Measurements from ENCODE around the gene PCSK5.
"Not testable (repeated sequence)": the region's sequence is repeated elsewhere in the genome, so short reads cannot be mapped to it uniquely, and the experiment has no call there.

The PCSK5 gene

DNA sequence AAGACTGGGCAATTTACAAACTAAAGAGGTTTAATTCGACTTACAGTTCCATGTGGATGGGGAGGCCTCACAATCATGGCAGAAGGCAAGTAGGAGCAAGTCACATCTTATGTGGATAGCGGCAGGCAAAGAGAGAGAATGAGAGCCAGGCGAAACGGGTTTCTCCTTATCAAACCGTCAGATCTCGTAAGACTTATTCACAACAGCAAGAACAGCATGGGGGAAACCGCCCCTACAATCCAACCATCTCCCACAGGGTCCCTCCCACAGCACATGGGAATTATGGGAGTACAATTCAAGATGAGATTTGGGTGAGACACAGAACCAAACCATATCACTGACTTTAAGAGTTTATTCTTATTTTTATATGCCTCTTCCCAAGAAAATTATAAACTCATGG, 443.5 kb downstream of the PCSK5 start:
- no peak for DNase-seq

DNA sequence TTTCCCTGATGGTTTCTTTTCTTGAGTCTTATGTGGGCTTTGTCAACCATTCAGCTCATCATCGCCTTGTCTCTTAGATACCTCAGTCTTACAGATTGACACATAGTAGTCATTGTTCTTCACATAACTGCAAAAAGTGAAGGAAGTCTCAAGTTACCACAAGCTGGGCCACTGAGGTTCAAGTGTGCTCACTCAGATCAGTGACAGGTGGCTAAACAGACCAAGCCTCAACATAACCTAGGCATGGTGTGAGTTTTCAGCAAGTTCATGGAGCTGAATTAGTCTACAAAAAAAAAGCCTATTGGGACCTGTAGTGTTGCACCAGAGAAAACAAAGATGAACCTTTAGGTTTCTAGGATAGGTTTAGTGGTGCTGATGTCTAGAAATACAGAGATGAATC, 445.6 kb downstream of the PCSK5 start:
- DNase-seq: no peak

DNA sequence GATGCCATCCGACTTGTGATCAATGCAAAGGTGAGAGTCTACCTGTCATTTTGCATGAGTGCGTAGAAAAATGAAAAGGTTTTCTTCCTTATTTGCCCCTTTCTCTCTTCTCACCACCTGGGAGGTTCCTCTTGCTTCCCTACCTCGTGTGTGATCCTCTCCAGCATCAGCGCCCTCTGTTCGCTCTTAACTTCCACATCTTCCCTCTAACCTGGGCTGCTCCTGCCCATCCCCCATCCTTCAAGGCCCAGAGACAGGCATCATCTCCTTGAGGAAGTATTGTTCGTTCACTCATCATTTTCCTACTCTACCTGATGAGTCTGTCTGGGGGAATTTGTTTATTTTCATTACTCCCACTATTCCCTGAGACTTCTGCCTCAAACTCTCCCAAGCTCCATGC, 447.9 kb downstream of the PCSK5 start:
- no peak for DNase-seq

- DNase-seq: no peak
Observed at GRCh38 chr9:76341616-76342015, 451.1 kb downstream of the PCSK5 start.

- DNase-seq: no peak
Observed at GRCh38 chr9:76342201-76342600, 451.7 kb downstream of the PCSK5 start.

DNA sequence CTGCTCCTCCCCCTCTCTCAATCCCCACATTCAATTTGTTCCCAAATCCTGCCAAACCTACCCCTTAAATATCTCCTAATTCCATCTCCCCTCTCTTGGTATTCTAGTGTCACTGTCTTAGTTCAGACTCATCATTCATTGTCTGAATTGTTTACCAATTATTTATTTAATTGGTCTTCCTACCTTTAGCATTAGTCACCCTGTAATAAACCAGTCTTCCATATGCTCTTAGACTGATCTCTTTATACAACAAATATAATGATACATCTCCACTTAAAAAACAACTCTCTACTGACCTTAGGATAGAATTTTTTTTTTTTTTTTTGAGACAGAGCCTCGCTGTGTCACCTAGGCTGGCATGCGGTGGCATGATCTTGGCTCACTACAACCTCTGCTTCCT, 452.4 kb downstream of the PCSK5 start:
- no peak for DNase-seq

GRCh38 chr9:76349865-76350264, 459.4 kb downstream of the PCSK5 start:
- no peak for DNase-seq

- no peak for DNase-seq
Observed at GRCh38 chr9:76351006-76351405, 460.5 kb downstream of the PCSK5 start.

DNA sequence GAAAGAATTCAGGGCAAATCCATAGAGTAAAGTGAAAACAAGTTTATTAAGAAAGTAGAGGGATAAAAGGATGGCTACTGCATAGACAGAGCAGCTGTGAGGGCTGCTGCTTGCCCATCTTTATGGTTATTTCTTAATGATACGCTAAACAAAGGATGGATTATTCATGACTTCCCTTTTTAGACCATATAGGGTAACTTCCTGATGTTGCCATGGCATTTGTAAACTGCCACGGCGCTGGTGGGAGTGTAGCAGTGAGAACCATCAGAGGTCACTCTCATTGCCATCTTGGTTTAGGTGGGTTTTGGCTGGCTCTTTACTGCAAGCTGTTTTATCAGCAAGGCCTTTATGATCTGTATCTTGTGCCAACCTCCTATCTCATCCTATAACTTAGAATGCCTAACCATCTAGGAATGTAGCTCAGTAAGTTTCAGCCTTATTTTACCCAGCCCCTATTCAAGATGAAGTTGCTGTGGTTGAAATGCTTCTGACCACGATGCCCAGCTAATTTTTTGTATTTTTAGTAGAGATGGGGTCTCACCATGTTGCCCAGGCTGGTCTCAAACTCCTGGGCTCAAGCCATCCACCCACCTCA, 461.6 kb downstream of the PCSK5 start:
- no peak for DNase-seq

- DNase-seq: no peak
Observed at GRCh38 chr9:76353280-76353679, 462.8 kb downstream of the PCSK5 start.

GRCh38 chr9:76354221-76354620, 463.7 kb downstream of the PCSK5 start:
- no peak for DNase-seq

GRCh38 chr9:76355886-76356285, 465.4 kb downstream of the PCSK5 start:
- DNase-seq: no peak

- no peak for DNase-seq
Observed at GRCh38 chr9:76357555-76357954, 467.1 kb downstream of the PCSK5 start.

DNA sequence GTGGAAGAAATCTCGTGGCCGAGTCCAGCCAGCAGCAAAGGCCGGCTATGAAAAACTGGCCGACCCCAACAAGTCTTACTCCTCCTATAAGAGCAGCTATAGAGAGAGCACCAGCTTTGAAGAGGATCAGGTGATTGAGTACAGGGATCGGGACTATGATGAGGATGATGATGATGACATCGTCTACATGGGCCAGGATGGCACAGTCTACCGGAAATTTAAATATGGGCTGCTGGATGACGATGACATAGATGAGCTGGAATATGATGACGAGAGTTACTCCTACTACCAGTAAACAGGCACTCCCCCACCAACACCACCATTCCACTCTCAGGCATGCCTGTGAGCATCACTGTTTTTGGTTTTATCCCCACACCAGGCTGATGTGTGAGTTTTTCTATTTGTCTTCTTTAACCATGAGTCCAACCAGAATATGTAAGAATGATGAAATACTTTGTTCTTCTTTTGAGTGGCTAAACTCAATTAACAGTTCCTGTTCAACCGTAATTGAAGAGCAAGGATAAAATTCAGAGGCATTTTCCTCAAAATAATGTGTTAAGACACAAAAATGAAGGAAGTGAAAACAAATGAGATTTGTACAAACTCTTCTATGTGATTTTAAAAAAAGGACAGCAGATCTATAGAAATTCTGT, 468.3 kb downstream of the PCSK5 start:
- no peak for DNase-seq

DNA sequence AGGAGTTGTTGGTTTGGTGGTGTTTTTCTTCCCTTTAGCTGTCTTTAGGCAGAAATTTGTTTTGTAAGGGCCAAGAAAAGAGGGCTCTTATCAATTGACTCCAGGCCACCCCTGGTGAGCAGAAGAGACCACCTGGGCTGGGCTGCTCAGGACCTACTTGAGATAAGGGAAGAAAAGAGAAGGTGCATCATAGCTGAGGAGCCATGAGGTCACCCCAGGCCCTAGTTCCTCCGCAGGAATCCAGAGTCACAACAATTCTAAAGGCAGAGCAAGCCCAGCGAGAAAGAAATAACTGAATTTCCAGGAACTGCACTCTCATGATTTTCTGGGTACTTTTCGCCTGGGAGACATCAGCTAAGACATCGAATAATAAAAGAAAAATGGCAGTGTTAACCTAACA, 468.9 kb downstream of the PCSK5 start:
- no peak for DNase-seq

DNA sequence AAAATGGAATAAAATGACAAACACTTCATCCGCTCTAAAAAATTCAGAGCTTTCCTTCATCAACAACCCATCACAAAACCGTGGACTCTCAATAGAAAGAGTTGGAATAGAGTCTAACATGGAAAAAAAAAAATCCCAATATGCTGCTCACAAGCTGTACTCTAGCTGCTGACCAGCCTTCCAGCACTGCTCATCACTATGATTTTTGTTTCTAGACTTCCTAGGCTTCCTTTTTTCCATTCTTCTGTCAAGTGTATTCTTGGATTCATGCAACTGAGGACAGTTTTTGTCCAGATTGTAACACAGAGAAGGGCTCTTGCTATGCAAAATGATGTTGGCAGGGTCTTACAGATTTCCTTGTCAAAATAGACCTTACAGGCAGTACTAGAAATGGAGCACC, 469.3 kb downstream of the PCSK5 start:
- no peak for DNase-seq

DNA sequence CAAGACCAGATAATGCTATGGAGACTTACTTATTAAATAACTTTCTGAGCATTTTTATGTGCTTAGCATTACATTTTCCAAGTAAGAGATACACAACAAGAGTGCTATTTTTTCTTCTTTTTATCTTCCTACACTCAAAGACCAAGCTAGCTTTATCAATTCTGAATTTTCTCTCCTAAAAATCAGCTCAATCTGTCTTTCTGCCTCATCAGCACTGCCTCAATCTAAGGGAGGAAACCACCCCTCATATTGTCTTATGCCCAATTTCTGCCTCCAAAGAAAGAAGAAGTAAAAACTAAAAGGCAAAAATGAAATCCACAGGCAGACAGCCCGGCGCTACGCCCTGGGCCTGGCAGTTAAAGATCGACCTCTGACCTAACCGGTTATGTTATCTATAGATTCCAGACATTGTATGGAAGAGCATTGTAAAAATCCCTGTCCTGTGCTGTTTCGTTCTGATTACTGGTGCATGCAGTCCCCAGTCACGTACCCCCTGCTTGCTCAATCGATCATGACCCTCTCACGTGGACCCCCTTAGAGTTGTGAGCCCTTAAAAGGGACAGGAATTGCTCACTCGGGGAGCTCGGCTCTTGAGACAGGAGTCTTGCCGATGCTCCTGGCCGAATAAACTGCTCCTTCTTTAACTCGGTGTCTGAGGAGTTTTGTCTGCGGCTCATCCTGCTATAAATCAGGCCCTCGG, 472.0 kb downstream of the PCSK5 start:
- DNase-seq: not testable (repeated sequence)

DNA sequence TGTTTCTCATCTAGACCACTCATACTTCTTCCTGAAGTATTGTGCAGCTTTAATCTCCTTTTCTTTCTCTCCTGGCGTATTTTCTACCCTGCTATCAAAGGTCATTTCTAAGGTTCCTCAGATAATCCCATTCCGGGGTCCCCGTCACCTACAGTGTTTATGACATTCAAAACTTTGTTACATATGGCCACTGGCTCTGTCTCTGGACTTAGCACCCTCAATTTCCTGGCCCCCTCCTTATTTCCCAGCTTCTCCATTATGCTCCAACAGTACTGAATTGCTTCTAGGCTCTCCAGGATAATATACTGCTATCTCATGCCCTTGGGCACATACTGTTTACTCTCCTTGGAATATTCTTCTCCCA, 472.5 kb downstream of the PCSK5 start:
- DNase-seq: no peak

- DNase-seq: no peak
Observed at GRCh38 chr9:76365028-76365427, 474.6 kb downstream of the PCSK5 start.

DNA sequence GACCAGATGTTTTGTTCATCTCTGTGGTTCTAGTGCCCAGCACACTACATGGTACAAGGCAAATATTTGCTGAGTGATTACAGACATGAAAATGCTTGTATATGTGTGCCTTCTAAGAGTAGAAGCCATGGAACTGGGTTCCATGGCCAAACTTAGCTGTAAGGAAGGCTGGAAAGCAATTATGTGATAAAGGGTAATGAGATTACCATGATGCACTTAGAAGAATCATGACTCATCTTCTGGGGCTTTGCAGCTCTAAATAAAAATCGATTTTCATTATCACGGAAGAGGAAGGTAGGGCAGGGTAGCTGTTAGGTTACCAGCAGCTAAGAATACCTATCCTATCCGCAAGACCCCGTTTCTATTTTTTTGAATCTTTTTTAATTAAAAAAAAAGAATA, 475.8 kb downstream of the PCSK5 start:
- no peak for DNase-seq

DNA sequence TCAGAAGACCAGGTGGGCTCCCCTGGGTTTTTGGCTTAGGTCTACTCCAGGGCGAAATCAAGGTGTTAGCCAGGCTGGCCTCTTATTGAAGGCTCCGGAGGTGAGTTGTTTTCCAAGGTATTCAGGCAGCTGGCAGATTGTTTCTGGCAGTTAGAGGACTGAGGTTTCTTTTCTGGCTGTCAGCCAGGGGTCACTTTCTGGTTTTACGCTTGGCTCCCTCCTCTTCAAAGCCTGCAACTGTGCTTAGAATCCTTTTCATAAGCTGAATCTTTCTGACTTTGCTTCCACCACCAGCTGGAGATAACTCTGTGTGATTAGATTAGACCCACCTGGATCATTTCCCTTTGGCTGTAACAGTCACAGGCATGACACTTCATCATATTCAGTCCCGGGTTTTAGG, 479.1 kb downstream of the PCSK5 start:
- DNase-seq: no peak

GRCh38 chr9:76370396-76371023, 480.0 kb downstream of the PCSK5 start:
- DNase-seq: no peak

- DNase-seq: no peak
Observed at GRCh38 chr9:76371901-76372300, 481.4 kb downstream of the PCSK5 start.

- DNase-seq: no peak
Observed at GRCh38 chr9:76372336-76372735, 481.9 kb downstream of the PCSK5 start.
